Neural progenitor cell (in vitro differentiated cells): ENCODE results near the gene HYCC2. TPM values are rescaled to one million over a fixed set of nuclear protein-coding genes. Genes with fewer than 3 reads are reported as not detected.
"Not testable (repeated sequence)": the region's sequence is repeated elsewhere in the genome, so short reads cannot be mapped to it uniquely, and the experiment has no call there.

Experiments used
- DNase-seq: peaks from one replicate; pipeline ENCODE4 v3.0.0-alpha.2; 2016; ENCODE audit warnings: low spot score
- H2AFZ ChIP-seq: fragments of 200-600 bp; sonication (generic); replicated peaks from 2 replicates; pipeline ENCODE4 v1.6.1; 2016; ENCODE audit warnings: antibody characterized with exemption
- H3F3A ChIP-seq: fragments of 200-600 bp; sonication (generic); 2 replicates; pipeline ENCODE4 v1.6.1; 2016; ENCODE audit warnings: antibody characterized with exemption, low read depth
- H3K27ac ChIP-seq: fragments of 200-600 bp; sonication (generic); 2 replicates; pipeline ENCODE4 v1.5.1; 2016; ENCODE audit warnings: mild to moderate bottlenecking
- H3K27me3 ChIP-seq: fragments of 200-600 bp; sonication (generic); 2 replicates; pipeline ENCODE4 v1.6.1; 2016; ENCODE audit warnings: mild to moderate bottlenecking, moderate library complexity
- H3K36me3 ChIP-seq: fragments of 200-600 bp; sonication (generic); 2 replicates; pipeline ENCODE4 v1.5.1; 2016
- H3K4me1 ChIP-seq: fragments of 200-600 bp; sonication (generic); 2 replicates; pipeline ENCODE4 v1.6.1; 2016; ENCODE audit warnings: mixed run types
- H3K4me2 ChIP-seq: fragments of 200-600 bp; sonication (generic); 2 replicates; pipeline ENCODE4 v1.6.1; 2016
- H3K4me3 ChIP-seq: fragments of 200-600 bp; sonication (generic); 2 replicates; pipeline ENCODE4 v1.5.1; 2016
- H3K79me2 ChIP-seq: fragments of 200-600 bp; sonication (generic); 2 replicates; pipeline ENCODE4 v1.6.1; 2016; ENCODE audit warnings: low read depth
- H3K9ac ChIP-seq: fragments of 200-600 bp; sonication (generic); 2 replicates; pipeline ENCODE4 v1.6.1; 2016
- H3K9me3 ChIP-seq: fragments of 200-600 bp; sonication (generic); 2 replicates; pipeline ENCODE4 v1.5.1; 2016; ENCODE audit warnings: low read depth
- H4K20me1 ChIP-seq: fragments of 200-600 bp; sonication (generic); 2 replicates; pipeline ENCODE4 v1.6.1; 2016; ENCODE audit warnings: low read depth
- H3K27ac Mint-ChIP-seq: 3 replicates; pipeline ENCODE4 v1.8.0; 2021; ENCODE audit warnings: mixed read lengths
- H3K27me3 Mint-ChIP-seq: 2 replicates; pipeline ENCODE4 v1.8.0; 2022; ENCODE audit warnings: low read depth, mild to moderate bottlenecking, inconsistent platforms, moderate library complexity, mixed read lengths; ENCODE audit not compliant: insufficient read depth
- H3K36me3 Mint-ChIP-seq: 3 replicates; pipeline ENCODE4 v1.8.0; 2021; ENCODE audit warnings: mixed read lengths
- H3K4me1 Mint-ChIP-seq: 3 replicates; pipeline ENCODE4 v1.8.0; 2021; ENCODE audit warnings: mixed read lengths
- H3K4me3 Mint-ChIP-seq: 3 replicates; pipeline ENCODE4 v1.8.0; 2021; ENCODE audit warnings: mild to moderate bottlenecking, moderate library complexity, mixed read lengths
- H3K9me3 Mint-ChIP-seq: 3 replicates; pipeline ENCODE4 v1.8.0; 2020; ENCODE audit warnings: mixed read lengths
- CTCF ChIP-seq: fragments of 200-600 bp; sonication (generic); IDR thresholded peaks from 2 replicates; pipeline ENCODE4 v1.5.1; 2017; ENCODE audit warnings: antibody characterized with exemption, mild to moderate bottlenecking
- EZH2 ChIP-seq: fragments of 200-600 bp; sonication (generic); IDR thresholded peaks from 2 replicates; pipeline ENCODE4 v1.6.1; 2017; ENCODE audit warnings: antibody characterized with exemption, mild to moderate bottlenecking, moderate library complexity
- EZH2phosphoT487 ChIP-seq: fragments of 200-600 bp; sonication (generic); IDR thresholded peaks from 2 replicates; pipeline ENCODE4 v1.6.1; 2017; ENCODE audit warnings: antibody characterized with exemption
- total RNA-seq: library from RNA; depleted of rRNA; stranded (reverse); fragments of >200 nt; gene quantifications from 2 replicates; pipeline ENCODE4 v1.2.3, GENCODE V29; 2015; ENCODE audit warnings: low replicate concordance

Gene HYCC2
- total RNA-seq, 1 donor from 2014 or later = 9.1 TPM

DNA sequence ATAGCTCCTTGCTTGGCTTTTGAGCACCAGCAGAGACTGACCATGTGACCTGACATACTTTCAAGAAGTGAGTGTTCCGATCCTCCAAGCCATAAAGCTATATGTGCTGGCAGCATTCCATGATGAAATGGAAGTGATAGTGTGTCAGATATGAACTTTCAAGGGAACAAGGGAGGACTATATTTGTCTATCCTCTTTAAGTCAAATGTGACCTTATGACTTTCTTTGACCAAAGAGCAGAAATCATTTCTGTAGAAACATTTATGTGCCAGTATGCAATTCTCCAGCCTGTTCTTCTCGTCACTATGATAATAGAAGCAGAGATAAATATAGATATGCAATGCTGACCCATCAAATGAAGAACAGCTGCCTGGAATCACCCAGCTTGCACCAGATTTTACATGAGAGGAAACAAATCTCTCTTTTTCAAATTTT is 14.4 kb downstream of the HYCC2 start:
- TF ChIP-seq CTCF (no peak), EZH2phosphoT487 (no peak), EZH2 (no peak)
- Histone ChIP-seq H3K27me3 (no peaks in the 10 kb centered on the region), H4K20me1 (no peaks in the 10 kb centered on the region), H3K36me3 (no peaks in the 10 kb centered on the region), H3K4me3 (no peak overlapping the region), H2AFZ (no peak overlapping the region), H3K9me3 (no peaks in the 10 kb centered on the region), H3K9ac (no peak overlapping the region), H3F3A (no peaks in the 10 kb centered on the region), H3K27ac (no peak overlapping the region), H3K4me2 (no peak overlapping the region), H3K4me1 (no peaks in the 10 kb centered on the region), H3K79me2 (peaks cover 6% of the 10 kb centered on the region)
- no peak overlapping the region for H3K4me3 Mint-ChIP-seq
- H3K9me3 Mint-ChIP-seq = no peaks in the 10 kb centered on the region
- H3K36me3 Mint-ChIP-seq = no peaks in the 10 kb centered on the region
- no peaks in the 10 kb centered on the region for H3K4me1 Mint-ChIP-seq
- H3K27me3 Mint-ChIP-seq = no peaks in the 10 kb centered on the region
- no peak for DNase-seq
- no peak overlapping the region for H3K27ac Mint-ChIP-seq

DNA sequence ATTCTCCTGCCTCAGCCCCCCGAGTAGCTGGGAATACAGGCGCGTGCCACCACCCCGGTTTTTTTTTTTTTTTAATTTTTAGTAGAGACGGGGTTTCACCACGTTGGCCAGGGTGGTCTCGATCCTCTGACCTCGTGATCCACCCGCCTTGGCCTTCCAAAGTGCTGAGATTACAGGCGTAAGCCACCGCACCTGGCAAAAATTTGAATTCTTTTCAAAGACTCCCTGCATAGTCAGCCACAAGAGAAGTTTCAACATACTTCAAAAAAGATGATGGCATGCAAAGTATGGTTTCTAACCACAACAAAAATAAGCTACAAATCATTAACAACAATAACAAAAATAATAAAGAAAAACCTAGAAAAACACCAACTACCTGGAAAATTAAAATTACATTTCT is 22.0 kb downstream of the HYCC2 start:
- Mint-ChIP-seq H3K27me3 (no peaks in the 10 kb centered on the region), H3K9me3 (peaks cover 6% of the 10 kb centered on the region), H3K4me1 (no peaks in the 10 kb centered on the region), H3K27ac (no peak overlapping the region), H3K4me3 (no peak overlapping the region), H3K36me3 (peaks cover 10% of the 10 kb centered on the region)
- H3K9ac ChIP-seq = no peak overlapping the region
- peaks cover 16% of the 10 kb centered on the region for H3K79me2 ChIP-seq
- no peaks in the 10 kb centered on the region for H3F3A ChIP-seq
- H2AFZ ChIP-seq = no peak overlapping the region
- no peaks in the 10 kb centered on the region for H3K9me3 ChIP-seq
- H3K27ac ChIP-seq = no peak overlapping the region
- no peaks in the 10 kb centered on the region for H4K20me1 ChIP-seq
- H3K4me3 ChIP-seq = no peak overlapping the region
- no peak overlapping the region for H3K4me2 ChIP-seq
- TF ChIP-seq CTCF = no peak
- H3K4me1 ChIP-seq = no peaks in the 10 kb centered on the region
- H3K27me3 ChIP-seq = no peaks in the 10 kb centered on the region
- H3K36me3 ChIP-seq = no peaks in the 10 kb centered on the region
- no peak for DNase-seq

- Mint-ChIP-seq H3K4me1 (no peaks in the 10 kb centered on the region), H3K4me3 (no peak overlapping the region), H3K36me3 (peaks cover 15% of the 10 kb centered on the region), H3K9me3 (peaks cover 8% of the 10 kb centered on the region), H3K27me3 (no peaks in the 10 kb centered on the region), H3K27ac (no peak overlapping the region)
- Histone ChIP-seq H3K27me3 (no peaks in the 10 kb centered on the region), H3F3A (no peaks in the 10 kb centered on the region), H3K79me2 (peaks cover 16% of the 10 kb centered on the region), H3K4me3 (no peak overlapping the region), H3K27ac (no peak overlapping the region), H2AFZ (no peak overlapping the region), H3K4me1 (no peaks in the 10 kb centered on the region), H3K9me3 (no peaks in the 10 kb centered on the region), H3K9ac (no peak overlapping the region), H3K4me2 (no peak overlapping the region), H3K36me3 (no peaks in the 10 kb centered on the region), H4K20me1 (no peaks in the 10 kb centered on the region)
- no peak for TF ChIP-seq EZH2phosphoT487
- TF ChIP-seq CTCF = no peak
- TF ChIP-seq EZH2 = no peak
- DNase-seq = no peak
Observed at GRCh38 chr2:201046881-201047280, 24.6 kb downstream of the HYCC2 start.

DNA sequence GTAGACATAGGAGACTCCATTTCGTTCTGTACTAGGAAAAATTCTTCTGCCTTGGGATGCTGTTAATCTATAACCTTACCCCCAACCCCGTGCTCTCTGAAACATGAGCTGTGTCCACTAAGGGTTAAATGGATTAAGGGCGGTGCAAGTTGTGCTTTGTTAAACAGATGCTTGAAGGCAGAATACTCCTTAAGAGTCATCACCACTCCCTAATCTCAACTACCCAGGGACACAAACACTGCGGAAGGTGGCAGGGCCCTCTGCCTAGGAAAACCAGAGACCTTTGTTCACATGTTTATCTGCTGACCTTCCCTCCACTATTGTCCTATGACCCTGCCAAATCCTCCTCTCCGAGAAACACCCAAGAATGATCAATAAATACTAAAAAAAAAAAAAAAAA is 28.4 kb downstream of the HYCC2 start:
- not testable (repeated sequence) for DNase-seq, H3K9ac ChIP-seq, H2AFZ ChIP-seq, H3K27ac ChIP-seq, H3K79me2 ChIP-seq, H3K27ac Mint-ChIP-seq, H3K9me3 ChIP-seq, H3K4me1 ChIP-seq, H3K27me3 ChIP-seq, H3K4me1 Mint-ChIP-seq, H3K36me3 ChIP-seq, H3K9me3 Mint-ChIP-seq, H3F3A ChIP-seq, H3K27me3 Mint-ChIP-seq, H4K20me1 ChIP-seq, H3K4me3 ChIP-seq, H3K4me2 ChIP-seq, H3K4me3 Mint-ChIP-seq
- peaks cover 16% of the 10 kb centered on the region for H3K36me3 Mint-ChIP-seq

GRCh38 chr2:201042451-201042850 is 29.0 kb downstream of the HYCC2 start:
- not testable (repeated sequence) for H3F3A ChIP-seq, H3K4me3 Mint-ChIP-seq, H3K9ac ChIP-seq, H3K4me2 ChIP-seq, H3K27me3 Mint-ChIP-seq, H2AFZ ChIP-seq, H3K9me3 ChIP-seq, H3K27me3 ChIP-seq, H3K27ac ChIP-seq, H3K4me1 Mint-ChIP-seq, H3K9me3 Mint-ChIP-seq, H3K4me1 ChIP-seq, H3K36me3 ChIP-seq, H4K20me1 ChIP-seq, H3K4me3 ChIP-seq, DNase-seq, H3K79me2 ChIP-seq, H3K27ac Mint-ChIP-seq
- peaks cover 16% of the 10 kb centered on the region for H3K36me3 Mint-ChIP-seq
